ENCODE measurements around the gene TRIB2.

The TRIB2 gene

DNA sequence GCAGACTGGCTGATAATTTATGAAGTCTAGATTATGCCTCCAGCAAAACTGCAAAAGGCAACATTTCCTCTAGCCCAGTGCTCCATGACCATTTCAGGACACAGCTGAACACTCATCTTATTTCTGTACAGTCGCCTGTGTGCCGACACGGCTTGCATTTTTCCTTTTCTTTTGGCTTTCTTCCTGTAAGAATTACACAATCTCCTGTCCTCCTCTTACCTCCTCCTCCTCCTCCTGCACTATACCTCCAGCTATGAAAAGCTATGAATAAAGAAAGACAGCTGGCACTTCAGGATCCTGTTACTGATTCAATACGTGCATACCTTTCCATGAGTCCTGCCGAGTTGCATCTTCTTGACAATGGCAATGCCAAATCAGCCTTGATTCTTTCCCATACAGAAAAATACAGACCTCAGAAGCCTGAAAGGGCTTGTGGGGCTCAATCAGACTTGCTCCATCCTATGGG is 32.2 kb upstream of the TRIB2 start:
- TF ChIP-seq, protein P1, sequence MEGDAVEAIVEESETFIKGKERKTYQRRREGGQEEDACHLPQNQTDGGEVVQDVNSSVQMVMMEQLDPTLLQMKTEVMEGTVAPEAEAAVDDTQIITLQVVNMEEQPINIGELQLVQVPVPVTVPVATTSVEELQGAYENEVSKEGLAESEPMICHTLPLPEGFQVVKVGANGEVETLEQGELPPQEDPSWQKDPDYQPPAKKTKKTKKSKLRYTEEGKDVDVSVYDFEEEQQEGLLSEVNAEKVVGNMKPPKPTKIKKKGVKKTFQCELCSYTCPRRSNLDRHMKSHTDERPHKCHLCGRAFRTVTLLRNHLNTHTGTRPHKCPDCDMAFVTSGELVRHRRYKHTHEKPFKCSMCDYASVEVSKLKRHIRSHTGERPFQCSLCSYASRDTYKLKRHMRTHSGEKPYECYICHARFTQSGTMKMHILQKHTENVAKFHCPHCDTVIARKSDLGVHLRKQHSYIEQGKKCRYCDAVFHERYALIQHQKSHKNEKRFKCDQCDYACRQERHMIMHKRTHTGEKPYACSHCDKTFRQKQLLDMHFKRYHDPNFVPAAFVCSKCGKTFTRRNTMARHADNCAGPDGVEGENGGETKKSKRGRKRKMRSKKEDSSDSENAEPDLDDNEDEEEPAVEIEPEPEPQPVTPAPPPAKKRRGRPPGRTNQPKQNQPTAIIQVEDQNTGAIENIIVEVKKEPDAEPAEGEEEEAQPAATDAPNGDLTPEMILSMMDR (IDR thresholded peaks at IDR 0.05; ENCODE audit: insufficient read depth, low read length, missing control alignments), result no peak
- H3K4me3 ChIP-seq (ENCODE audit: low read depth, low read length), result no peak overlapping the region
- POLR2A ChIA-PET, result no interaction called here
- DNase-seq (ENCODE audit: low read depth, low spot score), result peak; percentile 24
- CTCF ChIA-PET, result no interaction called here

DNA sequence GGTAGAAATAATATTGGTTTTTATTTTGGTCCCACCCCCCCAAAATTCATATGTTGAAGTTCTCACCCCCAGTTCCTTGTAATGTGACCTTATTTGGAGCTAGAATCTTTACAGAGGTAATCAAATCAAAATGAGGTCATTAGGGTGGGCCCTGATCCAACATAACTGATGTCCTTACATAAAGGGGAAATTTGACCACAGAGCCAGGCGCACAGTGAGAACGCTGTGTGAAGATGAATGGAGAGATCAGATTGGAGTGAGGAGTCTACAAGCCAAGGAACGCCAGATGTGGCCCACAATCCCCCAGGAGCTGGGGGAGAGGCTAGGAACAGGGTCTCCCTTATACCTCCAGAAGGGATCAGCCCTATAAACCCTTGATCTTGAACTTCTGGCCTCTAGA is 31.6 kb upstream of the TRIB2 start:
- H3K4me3 ChIP-seq (ENCODE audit: low read depth, low read length), result no peak overlapping the region
- no peak for DNase-seq (ENCODE audit: low read depth, low spot score)
- TF ChIP-seq, protein P1 (IDR thresholded peaks at IDR 0.05; ENCODE audit: insufficient read depth, low read length, missing control alignments), result no peak
- CTCF ChIA-PET, result no interaction called here
- POLR2A ChIA-PET, result no interaction called here

DNA sequence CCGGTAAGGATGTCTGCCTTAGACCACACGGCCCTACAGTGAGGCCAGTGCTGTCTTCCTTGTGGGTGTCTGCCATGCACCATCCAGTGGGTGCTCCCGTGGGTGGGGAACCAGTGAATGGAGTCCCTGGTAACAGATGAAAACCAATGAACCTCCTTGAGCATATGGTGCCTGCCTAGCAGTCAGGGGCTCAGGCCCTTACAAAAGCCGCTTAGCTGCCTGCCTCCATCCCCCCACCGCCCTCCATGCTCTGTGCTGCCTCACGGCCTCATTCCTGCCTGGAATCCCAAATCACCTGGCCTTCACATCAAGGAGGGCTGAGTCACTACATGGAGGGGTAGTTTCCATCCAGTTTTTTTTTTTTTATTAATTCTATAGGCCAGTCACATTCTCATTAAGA is 30.8 kb upstream of the TRIB2 start:
- CTCF ChIA-PET, result no interaction called here
- TF ChIP-seq, protein P1 (IDR thresholded peaks at IDR 0.05; ENCODE audit: insufficient read depth, low read length, missing control alignments), result no peak
- H3K4me3 ChIP-seq (ENCODE audit: low read depth, low read length), result no peak overlapping the region
- POLR2A ChIA-PET, result no interaction called here
- DNase-seq (ENCODE audit: low read depth, low spot score), result no peak

DNA sequence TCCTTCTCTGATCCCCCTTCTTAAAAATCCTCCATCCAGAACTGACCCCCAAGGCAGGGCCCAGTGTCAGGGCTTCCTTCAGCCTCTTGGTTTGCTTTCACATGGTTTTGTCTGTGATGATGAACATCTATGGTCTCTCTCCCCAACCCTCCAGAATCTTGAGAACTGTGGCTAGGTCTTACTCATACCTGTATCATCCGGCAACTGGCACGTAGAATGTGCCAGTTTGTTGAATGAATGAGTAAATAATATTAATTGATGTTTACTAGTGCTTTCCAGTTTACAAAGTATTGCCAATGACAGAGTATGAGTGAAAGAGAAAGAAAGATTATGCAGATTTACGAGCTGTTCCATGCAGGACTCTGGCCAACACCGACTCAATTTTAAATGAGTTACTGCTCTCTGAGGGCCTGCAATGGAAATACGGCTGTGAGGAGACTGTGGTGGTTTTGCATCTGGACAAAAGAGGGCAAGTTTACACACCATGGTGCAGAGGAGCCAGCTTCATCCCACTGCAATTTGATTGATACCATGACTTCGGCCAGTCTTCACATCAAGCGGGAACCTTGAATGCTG is 29.9 kb upstream of the TRIB2 start:
- no peak overlapping the region for H3K4me3 ChIP-seq (ENCODE audit: low read depth, low read length)
- ChIA-PET POLR2A (no interaction called here), CTCF (no interaction called here)
- DNase-seq (ENCODE audit: low read depth, low spot score), result no peak
- TF ChIP-seq, protein P1 (IDR thresholded peaks at IDR 0.05; ENCODE audit: insufficient read depth, low read length, missing control alignments), result no peak

DNA sequence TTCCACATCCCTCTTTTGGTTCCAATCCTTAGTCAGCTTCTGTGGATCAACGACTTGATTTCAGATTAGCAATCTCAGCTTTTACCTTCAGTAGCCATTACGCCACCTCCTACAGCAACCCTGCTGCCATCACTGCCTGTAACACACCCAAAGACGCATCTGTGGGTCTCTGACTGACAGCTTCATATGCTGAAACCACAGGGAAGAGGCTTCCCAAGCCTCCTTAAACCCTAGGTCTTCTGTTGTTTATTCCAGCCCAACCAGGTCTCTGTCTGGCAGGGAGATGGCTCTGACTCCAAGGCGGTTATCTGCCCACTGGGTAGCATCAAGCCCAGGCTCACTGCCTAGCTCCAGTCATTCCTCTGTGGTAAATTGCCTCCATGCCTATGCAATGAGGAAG is 28.6 kb upstream of the TRIB2 start:
- no peak overlapping the region for H3K4me3 ChIP-seq (ENCODE audit: low read depth, low read length)
- DNase-seq (ENCODE audit: low read depth, low spot score), result no peak
- TF ChIP-seq, protein P1 (IDR thresholded peaks at IDR 0.05; ENCODE audit: insufficient read depth, low read length, missing control alignments), result no peak
- ChIA-PET CTCF (interaction anchor here (2.4 kb wide), 1 partner anchor 28 kb away, joined by 8 read pairs; the partner anchor contains the start of gene TRIB2), POLR2A (interaction anchor here (0.5 kb wide), 1 partner anchor 15 kb away, joined by 3 read pairs; no protein-coding TSS in a partner anchor)

DNA sequence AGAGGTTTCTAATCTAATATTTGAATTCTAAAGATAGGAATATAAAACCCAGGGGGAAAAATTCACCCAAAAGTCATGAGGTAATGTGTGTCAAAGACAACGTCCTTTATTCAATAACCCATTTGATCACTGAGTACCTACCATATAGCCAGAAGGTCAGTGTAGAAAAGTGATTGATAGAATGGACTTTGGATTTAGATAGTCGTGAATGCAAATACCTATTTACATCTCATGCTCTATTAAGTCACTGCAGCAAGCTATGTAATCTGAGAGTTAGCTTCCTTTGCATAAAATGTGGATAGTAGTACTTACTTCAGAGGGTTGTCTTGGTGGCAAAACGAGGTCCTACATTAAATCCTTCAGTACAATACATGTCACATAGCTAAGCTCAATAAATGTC is 27.8 kb upstream of the TRIB2 start:
- no peak overlapping the region for H3K4me3 ChIP-seq (ENCODE audit: low read depth, low read length)
- TF ChIP-seq, protein P1 (IDR thresholded peaks at IDR 0.05; ENCODE audit: insufficient read depth, low read length, missing control alignments), result no peak
- DNase-seq (ENCODE audit: low read depth, low spot score), result no peak
- ChIA-PET CTCF (interaction anchor here (2.4 kb wide), 1 partner anchor 28 kb away, joined by 8 read pairs; the partner anchor contains the start of gene TRIB2), POLR2A (interaction anchor here (0.5 kb wide), 1 partner anchor 16 kb away, joined by 3 read pairs; no protein-coding TSS in a partner anchor)

Data from AG04449 (cell line).